ENCODE measurements around the gene RASA4B.
"Not testable (repeated sequence)": the region's sequence is repeated elsewhere in the genome, so short reads cannot be mapped to it uniquely, and the experiment has no call there.

Gene RASA4B

DNA sequence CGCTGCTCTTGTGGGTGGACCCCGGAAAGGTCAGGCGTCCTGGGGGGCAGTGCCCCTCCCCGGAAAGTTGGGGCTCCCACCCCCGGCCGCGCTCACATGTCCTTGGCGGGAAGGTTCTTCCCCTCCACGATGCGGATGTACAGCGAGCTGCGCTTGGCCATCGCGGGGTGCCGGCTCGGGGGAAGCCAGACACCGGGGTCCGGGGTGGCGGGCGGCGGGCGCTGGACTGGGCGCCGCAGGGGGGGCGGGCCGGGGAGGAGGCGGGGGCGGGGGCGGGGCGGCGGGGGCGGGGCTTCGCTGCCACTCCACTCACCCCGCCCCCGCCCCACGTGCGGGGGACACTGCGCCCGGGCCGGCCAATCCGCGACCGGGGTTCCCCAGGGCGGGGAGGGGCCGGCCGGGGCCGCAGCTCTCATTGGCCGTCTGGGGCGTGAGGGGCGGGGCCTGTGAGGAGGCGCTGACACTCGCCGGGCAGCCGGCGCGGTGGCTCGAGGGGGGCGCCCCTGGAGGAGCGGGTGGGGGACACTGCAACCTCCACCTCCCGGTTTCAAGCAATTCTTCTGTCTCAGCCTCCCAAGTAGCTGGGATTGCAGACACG lies at the start of gene RASA4B:
Gene RASA4B (minus strand): TSS at position 228 of the 598 bp plus-strand sequence. CDS start 67 bp downstream, at position 161.
- DNase-seq (ENCODE audit: low spot score): not testable (repeated sequence)

DNA sequence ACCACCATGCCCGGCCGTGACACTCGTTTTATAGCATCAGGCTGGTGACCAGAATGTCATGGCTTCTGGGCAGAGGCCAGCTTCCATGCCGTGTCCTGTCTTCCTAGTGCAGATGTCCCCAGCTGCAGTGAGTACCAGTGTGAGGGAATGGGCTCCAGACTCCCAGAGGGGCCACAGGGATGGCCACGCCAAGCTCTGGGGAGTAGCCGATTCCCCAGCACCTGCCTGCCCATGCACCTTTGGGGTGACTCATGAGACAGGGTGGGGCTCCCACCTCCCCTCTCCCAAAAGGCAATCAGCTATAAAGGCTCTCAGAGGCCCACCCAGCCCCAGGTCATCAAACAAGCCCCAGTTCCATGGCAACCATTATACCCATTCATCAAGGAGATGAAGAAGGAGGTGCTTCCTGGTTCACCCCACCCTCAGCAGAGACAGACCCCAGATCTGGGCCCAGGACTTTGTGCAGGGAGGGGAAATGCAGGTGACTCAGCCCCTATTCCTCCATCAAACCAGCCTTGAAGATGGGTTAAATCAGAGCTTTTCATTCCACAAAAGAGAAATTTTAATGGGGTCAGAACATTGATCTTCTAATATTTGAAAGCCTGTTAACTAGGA lies 33.3 kb upstream of the RASA4B start, which contains the start of gene SPDYE2:
Gene SPDYE2 (plus strand): TSS at position 419 of the 615 bp plus-strand sequence. CDS start 2,030 bp downstream, outside the sequence.
- not testable (repeated sequence) for DNase-seq (ENCODE audit: low spot score)

DNA sequence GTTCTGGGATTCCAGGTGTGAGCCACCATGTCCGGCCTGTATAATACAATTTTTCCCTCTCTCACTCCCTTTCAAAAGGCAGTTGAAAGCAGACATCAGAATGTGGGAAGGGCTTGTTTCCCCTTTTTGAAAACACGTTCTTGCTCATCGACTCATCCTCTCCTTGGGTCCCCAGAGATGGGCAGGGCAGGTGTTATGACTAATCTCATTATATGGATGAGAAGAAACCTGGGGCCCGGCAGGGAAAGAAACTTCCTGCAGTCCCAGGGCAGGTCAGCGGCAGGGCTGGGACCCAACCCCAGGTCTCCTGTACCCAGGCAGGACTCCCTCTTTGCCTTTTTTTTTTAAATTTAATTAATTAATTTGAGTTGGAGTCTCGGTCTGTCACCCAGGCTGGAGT lies 28.8 kb upstream of the RASA4B start:
- not testable (repeated sequence) for DNase-seq (ENCODE audit: low spot score)

DNA sequence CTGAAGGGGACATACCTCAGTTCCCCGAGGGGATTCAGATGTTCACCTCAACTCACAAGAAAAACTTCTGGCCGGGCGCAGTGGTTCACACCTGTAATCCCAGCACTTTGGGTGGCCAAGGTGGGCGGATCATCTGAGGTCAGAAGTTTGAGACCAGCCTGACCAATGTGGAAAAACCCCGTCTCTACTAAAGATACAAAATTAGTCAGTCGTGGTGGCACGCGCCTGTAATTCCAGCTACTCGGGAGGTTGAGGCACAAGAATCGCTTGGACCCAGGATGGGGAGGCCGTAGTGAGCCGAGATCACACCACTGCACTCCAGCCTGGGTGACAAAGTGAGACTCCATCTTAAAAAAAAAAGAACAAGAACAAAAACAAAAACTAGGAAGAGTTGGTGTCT lies 27.7 kb upstream of the RASA4B start:
- not testable (repeated sequence) for DNase-seq (ENCODE audit: low spot score)

DNA sequence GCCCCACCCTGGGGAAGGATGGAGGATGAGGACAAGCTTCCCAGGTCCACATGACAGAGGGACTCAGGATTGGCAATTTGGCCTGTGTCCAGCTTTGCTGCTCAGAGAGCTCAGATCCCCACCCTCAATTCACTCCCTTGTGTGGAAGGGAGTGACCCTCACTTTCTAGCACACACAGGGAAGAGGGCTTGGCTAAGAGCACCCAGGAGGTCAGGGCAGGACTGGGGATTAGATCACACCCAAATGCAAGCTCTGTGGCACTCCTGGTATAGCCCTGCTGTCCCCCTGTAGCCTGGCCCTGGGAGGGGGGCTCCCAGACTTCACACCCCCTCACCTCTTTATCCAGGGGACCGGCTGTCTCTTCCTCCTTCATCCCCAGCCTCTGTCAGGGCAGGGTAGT lies 26.8 kb upstream of the RASA4B start:
- DNase-seq (ENCODE audit: low spot score): not testable (repeated sequence)

DNA sequence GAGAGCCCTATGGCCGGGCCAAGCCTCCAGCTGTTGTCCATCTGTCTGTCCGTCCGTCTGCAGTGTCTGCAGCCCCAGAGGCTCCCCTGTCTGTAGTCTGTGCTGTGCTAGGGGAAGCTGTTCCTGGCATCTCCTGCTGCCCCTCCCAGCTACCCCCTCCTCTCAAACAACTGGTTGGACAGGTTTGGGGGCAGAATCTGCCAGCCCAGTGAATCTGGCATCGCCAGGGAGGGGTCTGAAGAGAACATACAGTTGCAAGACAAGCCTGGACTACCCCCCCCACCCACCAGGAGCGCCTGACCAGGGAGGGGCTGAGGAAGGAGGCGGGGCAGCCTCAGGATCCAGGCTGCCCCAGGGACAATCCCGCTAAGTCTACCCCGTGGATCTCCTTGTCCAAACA lies 26.0 kb upstream of the RASA4B start, which contains the start of gene UPK3BL2:
Gene UPK3BL2 (minus strand): TSS at position 101 of the 400 bp plus-strand sequence. CDS start 60 bp downstream, at position 41.
- not testable (repeated sequence) for DNase-seq (ENCODE audit: low spot score)

DNA sequence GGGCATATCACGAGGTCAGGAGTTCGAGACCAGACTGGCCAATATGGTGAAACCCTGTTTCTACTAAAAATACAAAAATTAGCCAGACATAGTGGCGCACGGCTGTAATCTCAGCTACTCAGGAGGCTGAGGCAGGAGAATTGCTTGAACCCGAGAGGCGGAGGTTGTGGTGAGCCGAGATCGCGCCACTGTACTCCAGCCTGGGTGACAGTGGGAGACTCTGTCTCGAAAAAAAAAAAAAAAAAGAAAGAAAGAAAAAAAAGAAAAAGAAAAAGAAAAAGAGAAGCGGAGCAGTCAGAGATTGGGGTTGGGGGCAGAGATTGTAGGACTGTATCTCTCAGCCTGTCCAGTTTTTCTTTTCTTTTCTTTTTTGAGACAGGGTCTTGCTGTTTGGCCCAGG lies 25.2 kb upstream of the RASA4B start:
- DNase-seq (ENCODE audit: low spot score): not testable (repeated sequence)

DNA sequence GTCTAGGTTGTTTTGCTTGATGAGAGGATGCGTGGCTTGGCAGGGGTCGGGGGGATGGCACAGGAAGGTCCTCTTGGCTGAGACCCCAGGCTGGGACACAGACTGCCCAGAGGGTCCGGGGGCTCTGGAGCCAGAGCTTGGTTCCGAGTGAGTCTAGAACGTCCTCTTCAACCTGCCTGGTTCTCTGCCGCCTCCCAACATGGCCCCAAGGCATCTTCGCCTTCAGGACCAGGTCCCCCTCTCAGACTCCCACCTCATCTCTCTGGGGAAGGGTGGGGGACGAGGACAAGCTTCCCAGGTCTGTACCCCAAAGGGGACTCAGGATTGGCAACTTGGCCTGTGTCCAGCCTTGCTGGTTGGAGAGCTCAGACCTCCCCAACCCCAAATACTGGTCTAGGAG lies 24.5 kb upstream of the RASA4B start:
- not testable (repeated sequence) for DNase-seq (ENCODE audit: low spot score)

DNA sequence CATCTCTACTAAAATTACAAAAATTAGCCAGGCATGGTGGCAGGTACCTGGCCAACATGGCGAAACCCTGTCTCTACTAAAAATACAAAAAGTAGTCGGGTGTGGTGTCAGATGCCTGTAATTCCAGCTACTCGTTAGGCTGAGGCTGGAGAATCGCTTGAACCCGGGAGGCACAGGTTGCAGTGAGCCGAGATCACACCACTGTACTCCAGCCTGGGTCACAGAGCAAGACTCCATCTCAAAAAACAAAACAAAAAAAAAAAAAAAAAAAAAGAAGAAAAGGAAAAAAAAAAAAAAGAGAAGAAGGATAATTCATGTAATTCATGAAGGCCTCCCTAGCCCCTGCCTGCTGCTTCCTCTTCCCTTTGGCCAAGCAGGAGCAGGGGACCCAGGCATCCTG lies 23.0 kb upstream of the RASA4B start:
- DNase-seq (ENCODE audit: low spot score): not testable (repeated sequence)

DNA sequence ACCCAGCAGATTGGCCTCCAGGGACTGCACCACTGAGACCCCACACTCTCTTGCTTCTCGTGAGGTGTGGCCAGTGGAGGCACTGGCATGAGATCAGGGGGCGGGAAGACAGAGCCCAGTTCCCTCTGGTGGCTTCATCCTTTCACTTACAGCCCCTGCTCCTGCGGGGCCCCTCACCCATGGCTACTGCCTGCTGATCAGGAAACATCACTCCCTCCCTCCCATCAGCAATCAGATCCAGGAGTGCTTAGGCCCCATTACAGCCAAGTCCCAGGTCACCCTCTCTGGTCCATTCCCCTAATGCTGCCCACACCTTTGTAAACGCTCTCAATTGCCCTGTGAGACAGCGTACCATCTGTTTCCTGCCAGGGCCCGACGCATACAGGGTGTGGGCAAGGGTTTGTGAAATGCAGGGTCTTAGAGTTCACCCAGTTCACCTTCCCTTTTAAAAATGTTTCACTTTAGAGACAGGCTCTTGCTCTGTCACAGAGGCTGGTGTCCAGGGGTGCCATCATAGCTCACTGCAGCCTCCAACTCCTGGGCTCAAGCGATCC lies 17.6 kb upstream of the RASA4B start:
- DNase-seq (ENCODE audit: low spot score): not testable (repeated sequence)

DNA sequence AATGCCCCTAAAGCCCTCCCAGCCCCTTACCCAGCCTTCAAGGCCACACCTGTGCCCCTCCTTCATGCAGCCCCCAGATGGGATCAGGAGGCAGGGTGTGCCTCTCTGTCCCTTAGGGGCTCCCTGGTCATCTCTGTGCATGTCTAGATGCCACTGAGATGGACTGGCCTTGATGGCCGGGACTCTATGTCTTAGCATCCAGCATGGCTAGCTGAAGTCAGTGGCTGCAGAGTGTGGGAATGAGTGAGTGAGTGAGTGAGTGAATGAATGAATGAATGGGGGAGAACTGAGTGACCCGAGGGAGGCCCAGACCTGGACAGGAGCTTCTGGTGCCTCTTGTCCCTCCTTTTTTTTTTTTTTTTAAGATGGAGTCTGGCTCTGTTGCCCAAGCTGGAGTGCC lies 14.6 kb upstream of the RASA4B start:
- not testable (repeated sequence) for DNase-seq (ENCODE audit: low spot score)

DNA sequence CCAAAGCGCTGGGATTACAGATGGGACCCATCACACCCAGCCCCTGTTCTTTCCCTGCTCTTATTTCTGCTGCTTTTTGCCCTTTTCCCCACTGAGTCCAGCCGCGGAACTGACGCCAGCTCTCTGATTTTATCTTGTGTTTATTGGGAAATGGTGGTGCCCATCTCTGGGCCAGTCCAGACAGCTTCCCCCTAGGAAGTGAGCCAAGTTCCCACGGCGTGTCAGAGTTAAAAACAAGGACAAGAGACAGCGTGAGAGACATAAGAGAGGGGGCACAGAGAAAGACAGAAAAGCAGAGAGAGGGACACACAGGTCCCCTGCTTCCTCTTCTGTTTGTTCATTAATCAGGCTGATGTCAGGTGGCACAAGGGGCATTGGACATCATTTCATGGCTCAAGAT lies 14.0 kb upstream of the RASA4B start:
- not testable (repeated sequence) for DNase-seq (ENCODE audit: low spot score)

DNA sequence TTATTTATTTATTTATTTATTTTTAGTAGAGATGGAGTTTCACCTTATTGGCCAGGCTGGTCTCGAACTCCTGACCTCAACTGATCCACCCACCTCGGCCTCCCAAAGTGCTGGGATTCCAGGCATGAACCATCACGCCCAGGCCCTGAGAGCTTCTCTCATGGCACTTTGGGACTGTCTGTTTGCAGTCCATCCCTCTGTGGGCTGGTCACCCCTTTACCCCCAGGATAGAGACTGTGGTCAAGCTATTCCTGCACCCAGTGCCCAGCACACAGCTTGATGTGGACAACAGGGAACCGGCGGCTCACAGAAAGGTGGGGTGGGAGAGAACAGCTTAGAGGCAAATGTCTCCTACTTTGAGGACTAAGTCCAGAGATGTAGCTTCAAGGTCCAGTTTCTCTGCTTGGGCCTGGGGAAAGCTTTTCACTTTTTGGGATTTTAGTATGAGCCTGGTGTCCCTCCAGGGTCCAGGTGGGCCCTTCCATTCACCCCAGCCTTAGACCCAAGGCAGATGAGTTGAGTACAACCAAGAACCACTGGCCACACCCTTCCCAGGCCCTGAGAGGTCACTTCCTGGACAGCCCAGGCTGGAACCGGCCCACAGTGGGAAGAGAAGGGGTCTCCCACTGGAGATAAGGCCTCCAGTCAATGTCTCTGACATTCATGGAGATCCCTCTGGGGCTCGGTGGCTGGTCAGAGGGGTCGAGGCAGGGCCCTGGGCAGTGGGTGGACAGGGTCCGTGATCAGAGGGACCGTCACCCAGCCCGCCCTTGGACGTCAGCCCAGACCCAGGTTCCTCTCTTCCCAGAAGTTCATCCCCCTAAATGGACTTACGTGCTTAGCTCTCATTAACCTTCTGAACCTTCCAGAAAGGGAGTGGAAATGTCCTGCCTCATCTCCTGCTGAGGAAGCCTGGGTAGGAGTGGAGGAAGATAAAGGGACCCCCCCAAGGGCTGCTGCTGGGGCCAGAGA lies 10.5 kb upstream of the RASA4B start:
- DNase-seq (ENCODE audit: low spot score): not testable (repeated sequence)

DNA sequence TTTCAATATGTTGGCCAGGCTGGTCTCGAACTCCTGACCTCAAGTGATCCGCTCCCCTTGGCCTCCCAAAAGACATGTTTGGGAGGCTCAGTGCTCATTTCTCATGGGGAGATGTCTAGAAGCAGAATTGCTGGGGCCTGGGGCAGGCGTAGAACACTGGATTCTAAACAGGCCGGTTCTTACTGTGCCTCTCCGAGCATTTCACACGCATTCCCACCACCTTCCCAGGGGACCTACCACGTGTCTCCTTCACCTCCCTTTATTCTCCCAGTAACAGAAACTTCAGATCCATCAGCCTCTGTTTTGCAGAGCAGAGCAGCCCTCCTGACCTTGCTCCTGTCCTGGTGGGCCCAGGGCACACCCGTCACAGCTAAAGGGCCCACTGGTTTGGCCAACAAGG lies 9.6 kb upstream of the RASA4B start:
- not testable (repeated sequence) for DNase-seq (ENCODE audit: low spot score)

DNA sequence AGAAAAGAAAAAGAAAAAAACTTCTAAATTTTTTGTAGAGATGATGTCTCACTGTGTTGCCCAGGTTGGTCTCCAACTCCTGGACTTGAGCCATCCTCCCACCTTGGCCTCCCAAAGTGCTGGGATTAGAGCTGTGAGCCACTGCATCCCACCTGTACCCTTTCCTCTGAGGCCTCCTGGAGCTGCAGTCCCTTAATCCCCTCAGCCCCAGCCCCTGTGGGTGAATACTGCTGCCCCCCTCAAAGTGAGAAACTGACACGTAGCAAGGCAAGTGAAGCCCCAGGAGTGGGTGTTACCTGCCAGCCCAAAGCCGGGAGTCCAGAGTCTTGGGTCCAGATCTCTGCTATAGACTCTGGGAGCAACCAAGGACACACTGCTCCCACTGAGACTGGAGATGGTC lies 7.2 kb upstream of the RASA4B start:
- not testable (repeated sequence) for DNase-seq (ENCODE audit: low spot score)

DNA sequence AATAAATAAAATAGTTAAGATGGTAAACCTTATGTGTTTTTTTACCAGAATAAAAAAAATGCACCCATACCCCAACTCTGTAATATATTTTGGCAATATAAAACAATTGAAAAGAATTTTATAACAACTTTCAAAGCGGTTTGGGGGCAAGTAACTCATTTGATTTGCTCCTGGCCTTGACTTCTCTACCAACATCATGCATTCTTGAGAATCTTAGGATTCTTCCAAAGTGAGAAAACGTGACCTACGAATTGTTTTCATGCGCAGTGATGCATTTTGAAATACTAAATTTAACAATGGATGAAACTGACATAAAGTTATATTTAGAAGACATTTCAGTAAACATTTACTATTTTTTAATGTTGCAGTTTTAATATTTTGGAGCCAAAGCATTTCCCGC lies 3.2 kb upstream of the RASA4B start:
- not testable (repeated sequence) for DNase-seq (ENCODE audit: low spot score)

DNA sequence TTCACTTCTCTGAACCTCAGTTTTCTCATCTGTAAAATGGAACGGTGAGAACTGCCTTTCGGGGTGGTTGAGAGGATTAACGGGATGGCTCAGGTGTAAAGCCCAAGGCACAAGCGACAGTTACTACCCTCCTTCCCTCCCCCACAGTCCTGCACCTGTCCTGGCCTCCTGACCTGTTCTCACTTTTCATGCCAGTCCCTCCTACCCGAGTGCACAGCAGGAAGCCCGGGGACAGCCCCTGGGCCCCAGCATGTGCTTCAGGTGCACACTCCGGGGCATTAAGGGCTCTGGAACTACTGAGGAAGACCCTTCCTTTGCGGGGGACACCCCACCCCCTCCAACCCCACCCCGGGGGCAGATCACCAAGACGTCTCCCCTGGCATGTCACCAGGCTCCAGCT lies 626 bp downstream of the RASA4B start:
- DNase-seq (ENCODE audit: low spot score): not testable (repeated sequence)

DNA sequence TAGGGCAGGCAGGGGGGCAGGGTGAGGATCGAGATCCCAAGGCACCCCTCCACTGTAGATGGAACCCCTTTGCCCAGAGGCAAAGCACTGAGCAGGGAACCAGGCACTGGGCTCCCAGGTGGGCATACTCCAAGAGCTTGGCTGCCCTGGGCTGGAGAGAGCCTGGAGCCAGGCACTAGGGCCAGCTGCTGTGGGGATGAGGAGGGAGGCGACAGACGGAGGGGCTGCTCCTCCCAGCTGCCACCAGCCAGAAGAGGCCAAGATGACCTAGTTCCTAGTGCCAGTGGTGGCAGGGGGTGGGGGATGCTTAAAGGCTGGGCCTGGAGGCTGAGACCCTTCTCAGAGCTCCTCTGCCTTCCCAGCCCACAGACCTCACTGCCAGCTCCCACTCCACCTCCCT lies 1.7 kb downstream of the RASA4B start:
- not testable (repeated sequence) for DNase-seq (ENCODE audit: low spot score)

DNA sequence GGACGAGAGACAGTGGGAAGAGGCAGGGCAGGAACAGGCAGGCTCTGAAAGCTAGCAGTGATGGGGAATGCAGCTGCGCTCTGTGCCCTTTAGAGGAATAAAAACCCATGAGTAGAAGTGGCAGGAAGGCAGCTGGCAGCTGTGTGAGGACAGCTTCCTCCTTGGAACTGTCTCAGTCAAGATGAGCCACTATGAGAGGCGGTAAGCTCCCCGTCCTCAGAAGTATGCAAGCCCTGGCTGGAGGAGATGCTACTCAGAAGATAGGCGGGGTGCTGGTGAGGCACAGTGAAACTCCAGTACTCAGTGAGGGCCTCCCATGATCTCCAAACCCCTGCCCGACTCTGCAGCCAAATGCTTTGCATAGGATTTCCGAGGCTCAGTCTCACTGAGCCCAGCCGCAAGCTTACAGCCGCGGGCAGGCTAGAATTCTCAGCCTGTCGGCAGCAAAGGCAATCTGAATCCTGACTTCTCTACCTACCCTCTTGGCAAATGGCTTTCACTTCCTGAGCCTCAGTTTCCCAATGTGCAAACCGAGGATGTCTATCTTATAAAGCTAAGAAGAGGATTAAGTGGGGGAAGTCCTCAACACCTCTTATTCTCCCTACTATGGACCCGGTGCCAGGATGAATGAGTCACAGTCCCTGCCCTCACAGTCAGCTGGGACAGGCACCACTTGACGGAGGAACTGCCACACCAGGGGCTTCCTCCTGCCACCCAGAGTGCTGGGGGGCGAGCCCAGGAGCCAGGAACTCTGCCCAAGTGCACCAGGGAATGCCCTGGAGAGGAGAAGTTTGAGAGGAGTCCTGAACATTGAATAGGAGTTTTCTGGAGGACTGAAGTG lies 2.5 kb downstream of the RASA4B start:
- not testable (repeated sequence) for DNase-seq (ENCODE audit: low spot score)

DNA sequence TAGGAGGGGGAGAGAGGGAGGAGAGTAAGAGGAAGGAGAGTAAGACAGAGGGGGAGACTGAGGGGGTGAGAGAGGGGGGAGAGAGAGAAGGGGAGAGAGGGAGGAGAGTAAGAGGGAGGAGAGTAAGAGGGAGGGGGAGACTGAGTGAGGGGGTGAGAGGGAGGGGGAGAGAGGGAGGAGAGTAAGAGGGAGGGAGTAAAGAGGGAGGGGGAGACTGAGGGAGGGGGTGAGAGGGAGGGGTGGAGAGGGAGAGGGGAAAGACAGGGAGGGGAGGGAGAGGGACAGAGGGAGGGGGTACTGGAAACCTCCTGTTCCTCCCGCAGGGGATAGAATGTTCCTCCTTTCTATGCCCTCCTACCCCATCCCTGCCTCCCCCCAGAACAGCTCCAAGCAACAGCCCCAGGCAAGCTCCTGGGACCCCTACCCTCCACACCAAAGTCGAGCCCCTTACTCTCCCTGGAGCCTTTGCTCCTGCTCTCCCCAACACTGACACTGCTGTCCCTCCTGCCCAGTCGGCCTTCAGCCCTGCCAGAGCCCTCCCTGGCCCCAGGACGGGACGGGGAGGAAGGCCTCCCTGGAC lies 4.8 kb downstream of the RASA4B start:
- DNase-seq (ENCODE audit: low spot score): not testable (repeated sequence)

All from AG20443 (cell line).